CD4-positive, alpha-beta T cell treated with Interleukin-6 at 100 ng/mL for 8 hours (primary cell): ENCODE results near the gene SPPL2B.
"Not testable (repeated sequence)": the region's sequence is repeated elsewhere in the genome, so short reads cannot be mapped to it uniquely, and the experiment has no call there.

Experiments
- DNase-seq: peaks from one replicate; pipeline ENCODE4 v3.0.0-alpha.2; 2020; ENCODE audit warnings: mixed read lengths, low spot score

Gene SPPL2B

DNA sequence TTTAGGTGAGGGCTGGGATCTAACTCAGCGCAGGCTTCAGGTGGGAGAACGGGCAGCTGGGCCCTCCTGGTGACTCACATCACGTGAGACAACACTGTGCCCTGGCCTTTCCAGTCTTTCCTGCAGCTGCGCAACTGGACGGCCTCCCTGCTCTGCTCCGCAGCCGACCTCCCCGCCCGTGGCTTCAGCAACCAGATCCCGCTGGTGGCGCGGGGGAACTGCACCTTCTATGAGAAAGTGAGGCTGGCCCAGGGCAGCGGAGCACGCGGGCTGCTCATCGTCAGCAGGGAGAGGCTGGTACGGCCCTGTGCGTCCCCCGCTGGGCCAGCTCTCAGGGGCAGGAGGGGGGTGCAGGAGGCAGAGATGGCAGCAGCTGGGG, 8.8 kb downstream of the SPPL2B start:
- DNase-seq = no peak

GRCh38 chr19:2338055-2338615, 9.7 kb downstream of the SPPL2B start:
- DNase-seq = no peak

DNA sequence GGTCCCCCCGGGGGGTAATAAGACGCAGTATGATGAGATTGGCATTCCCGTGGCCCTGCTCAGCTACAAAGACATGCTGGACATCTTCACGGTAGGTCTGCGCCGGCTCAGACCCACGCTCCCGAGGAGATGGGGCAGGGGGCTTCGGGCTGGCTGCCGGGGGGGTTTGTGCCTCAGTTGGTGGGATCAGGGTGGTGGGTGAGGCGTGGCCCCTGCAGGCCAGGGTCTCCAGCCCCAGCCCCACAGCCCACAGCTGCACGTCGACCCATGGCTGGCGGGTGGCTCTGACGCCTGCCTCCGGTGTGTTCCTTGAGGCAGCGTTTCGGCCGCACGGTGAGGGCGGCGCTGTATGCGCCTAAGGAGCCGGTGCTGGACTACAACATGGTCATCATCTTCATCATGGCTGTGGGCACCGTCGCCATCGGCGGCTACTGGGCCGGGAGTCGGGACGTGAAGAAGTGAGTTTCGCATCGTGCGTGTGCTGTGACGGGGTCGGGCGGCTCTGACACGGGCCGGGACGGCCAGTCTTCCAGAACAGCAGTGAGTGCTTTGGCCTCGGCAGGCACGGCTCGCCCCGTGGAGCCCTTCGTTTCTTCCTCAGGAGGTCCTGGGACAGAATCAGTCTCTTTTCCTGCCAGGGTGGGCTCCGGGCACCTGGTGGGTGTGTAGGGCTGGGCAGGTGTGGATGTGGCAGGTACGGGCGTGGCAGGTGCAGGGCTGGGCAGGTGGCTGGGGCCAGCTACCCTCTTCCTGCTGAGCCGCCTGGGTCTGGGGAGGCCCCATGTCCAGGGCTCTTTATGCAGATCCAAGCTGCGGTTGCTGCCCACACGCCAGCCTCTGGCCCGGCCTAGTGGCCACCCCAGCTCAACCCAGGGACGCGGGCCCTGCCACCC, 10.5 kb downstream of the SPPL2B start:
- no peak for DNase-seq

GRCh38 chr19:2339644-2340310, 11.3 kb downstream of the SPPL2B start:
- DNase-seq = no peak

- no peak for DNase-seq
Measured at GRCh38 chr19:2340496-2341243, 12.2 kb downstream of the SPPL2B start.

- DNase-seq = no peak
Measured at GRCh38 chr19:2341244-2341751, 12.8 kb downstream of the SPPL2B start.

DNA sequence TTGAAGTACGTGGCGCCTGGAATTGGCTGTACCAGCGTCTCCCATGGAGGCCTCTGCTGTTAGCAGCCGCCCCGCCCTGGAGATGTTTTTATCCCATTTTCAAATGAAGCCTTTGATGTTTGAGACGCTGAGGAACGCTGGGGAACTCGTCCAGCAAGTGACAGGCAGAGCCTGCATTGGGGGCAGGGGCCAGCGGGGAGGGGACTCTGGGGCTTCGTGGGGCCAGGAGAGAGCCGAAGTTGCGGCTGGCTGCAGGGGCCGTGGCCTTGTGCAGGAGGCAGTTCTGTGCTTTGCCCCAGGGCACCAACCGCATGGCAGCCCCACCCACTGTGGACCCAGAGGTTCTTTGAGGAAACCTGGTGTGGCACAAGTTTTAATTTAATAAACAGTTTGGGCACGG, 13.5 kb downstream of the SPPL2B start:
- DNase-seq = no peak

DNA sequence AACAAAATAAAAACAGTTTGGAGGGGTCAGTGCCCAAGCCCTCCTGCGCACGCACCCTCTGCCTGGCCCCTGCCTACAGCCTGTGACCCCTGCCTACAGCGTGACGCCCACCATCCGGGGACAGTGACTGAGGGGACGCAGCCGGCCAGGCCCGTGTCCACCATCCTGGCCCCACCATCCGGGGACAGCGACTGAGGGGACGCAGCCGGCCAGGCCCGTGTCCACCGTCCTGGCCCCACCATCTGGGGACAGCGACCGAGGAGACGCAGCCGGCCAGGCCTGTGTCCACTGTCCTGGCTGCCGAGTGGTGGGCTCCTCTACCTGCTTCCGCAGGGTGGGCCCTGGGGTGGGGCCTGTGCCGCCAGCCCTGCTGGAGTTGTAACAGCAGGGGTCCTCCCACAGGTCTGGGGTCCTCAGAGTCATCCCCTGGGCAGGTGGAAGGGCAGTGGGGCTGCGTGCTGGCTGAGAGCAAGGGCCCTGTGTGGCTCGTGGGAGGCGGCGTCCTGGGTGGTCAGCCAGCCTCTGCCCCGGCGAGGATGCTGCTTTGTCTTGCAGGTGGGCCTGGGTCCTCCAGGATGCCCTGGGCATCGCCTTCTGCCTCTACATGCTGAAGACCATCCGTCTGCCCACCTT, 14.3 kb downstream of the SPPL2B start:
- no peak for DNase-seq

DNA sequence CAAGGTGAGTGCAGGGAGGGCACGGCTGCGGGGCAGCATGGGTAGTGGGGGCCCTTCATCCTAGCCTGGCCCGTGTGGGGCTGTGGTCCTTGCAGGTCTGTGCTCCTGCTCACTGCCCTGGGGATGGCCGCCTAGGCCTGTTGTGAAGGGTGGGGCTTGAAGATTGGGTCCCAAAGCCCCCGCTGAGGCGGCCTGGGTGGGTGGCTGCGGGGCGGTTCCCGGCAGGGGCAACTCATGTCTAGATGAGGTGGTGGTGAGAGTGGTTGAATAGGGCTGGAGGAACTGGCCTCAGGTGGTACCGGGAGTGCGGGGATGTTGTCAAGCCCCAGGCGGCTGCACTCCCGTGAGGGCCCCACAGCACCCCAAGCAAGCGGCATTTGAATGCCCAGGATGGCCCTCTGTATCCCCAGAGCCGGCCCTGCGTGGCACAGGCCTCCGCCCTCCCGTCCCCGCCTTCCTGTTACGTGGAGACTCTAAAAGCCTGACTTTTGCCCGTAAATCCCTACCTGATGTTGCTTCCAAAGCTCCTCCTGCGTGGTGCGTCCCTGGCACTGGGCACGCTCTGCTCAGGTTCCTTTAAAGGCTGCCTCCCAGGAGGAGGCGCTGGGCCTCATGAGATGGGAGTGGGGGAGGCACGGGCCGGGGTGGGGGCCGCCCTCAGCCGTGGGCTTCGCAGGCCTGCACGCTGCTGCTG, 15.0 kb downstream of the SPPL2B start:
- no peak for DNase-seq

DNA sequence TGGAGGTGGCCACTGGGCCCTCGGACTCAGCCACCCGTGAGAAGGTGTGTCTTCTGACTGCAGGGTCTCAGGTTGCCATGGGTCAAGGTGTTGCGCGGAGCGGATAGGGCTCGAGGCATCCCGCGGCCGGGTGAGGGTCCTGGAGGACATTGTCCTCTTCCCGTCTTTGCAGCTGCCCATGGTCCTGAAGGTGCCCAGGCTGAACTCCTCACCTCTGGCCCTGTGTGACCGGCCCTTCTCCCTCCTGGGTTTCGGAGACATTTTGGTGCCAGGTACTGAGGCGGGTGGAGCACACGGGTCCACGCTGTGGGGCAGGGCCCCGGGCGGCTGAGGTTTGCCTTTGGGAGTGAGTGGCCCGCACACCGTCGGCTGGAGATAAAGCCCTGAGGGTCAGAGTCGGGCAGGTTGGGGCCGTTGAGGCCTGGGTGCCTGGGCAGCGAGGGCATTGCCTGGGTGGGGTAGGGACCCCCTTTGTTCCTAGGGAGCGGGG, 15.9 kb downstream of the SPPL2B start:
- no peak for DNase-seq

DNA sequence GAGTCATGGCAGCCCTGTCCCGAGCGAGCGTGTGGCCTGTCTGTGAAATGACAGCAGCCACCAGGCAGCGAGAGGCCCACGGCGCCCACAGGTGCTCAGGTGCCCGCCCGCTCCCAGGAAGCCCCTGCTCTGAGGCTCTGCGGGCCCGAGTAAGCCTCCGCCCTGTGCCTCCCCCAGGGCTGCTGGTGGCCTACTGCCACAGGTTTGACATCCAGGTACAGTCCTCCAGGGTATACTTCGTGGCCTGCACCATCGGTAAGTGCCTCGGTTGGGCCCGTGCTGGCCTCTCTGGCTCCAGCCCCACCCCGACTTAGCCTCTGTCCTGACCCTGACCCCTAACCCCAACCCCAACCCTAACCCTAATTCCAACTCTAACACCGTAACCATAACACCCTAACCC, 16.6 kb downstream of the SPPL2B start:
- no peak for DNase-seq

GRCh38 chr19:2345794-2346663, 17.5 kb downstream of the SPPL2B start:
- DNase-seq = no peak

DNA sequence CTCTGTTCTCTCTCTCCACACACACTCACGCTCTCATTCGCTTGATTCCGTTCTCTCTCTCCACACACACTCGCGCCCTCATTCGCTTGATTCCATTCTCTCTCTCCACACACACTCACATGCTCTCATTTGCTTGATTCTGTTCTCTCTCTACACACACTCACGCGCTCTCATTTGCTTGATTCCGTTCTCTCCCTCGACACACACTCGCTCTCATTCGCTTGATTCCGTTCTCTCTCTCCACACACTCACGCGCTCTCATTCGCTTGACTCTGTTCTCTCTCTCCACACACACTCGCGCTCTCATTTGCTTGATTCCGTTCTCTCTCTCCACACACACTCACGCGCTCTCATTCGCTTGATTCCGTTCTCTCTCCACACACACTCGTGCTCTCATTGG, 21.3 kb downstream of the SPPL2B start:
- DNase-seq = not testable (repeated sequence)

DNA sequence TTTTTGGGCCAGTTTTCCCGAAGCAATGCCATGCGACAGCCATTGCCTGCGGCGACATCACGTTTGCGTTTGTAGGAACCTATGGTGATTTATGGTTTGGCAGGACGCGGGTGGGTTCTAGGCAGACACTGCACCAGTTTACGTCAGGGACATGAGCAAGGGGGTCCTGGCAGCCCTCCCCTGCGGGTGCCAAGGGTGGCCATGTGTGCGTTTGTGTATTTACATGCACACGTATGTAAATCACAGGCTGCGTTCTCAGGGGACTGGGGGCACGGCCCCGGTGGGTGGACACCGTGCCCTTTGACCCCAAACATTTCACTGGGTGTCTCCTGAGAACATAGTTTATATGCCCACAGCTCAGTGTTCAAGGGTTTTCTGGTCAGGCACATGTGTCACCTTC, 22.2 kb downstream of the SPPL2B start:
- DNase-seq = no peak

DNA sequence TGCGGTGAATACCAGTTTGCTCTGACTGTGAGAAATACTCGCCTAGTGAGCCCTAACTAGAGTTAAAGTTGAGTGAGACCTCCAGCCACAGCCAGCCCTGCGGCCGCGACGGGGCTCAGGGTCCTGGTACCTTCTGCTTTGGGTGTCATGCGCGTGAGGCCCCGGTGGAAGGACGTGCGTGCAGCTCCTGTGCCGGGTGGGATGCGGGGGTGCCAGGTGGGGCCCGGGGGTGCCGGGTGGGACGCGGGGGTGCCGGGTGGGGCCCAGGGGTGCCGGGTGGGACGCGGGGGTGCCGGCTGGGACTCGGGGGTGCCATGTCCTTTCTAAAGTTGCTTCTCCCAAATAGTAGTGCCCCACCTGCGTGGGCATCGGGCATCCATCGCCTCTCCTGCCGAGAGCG, 23.1 kb downstream of the SPPL2B start:
- DNase-seq = no peak

DNA sequence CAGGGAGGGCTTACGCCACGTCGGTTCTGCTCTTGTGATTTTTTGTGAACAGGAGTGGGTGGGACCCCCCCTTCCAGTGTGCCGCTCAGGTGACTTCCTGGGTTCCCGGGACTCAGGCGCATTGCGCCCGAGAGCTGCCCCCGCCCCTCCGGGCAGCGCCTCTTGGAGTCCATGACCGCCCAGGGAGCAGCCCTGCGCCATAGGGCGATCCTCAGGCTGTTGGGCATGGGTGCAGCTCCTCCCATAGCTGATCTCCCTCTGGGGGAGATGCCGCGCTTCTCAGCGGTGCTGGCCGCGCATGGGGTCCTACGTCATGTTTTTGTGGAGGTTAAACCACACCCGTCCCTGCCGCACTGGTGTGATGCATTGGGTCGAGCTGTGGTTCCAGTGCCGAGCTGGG, 23.6 kb downstream of the SPPL2B start:
- no peak for DNase-seq

GRCh38 chr19:2353159-2353886, 24.8 kb downstream of the SPPL2B start:
- no peak for DNase-seq

GRCh38 chr19:2353887-2354592, 25.6 kb downstream of the SPPL2B start:
- no peak for DNase-seq

DNA sequence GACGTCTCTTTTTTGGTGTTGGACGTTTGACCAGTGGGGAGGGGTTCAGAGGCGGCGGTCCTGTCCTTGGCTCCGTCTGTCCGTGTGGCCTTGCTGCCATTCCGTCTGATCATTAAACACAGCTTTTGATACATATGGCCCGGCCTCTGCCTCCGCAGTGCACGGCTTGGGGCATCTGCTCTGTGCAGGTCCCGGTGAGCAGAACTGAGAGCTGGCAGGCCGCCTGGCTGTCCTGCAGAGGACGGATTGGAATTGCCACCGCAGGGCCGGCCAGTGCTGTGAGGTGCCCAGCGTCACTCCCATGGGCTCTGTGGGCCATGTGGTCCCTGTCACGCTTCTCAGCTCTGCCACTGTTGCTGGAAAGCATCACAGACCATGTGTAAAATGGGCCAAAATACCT, 26.2 kb downstream of the SPPL2B start:
- DNase-seq = no peak
